HepG2 (cell line): ENCODE measurements around the gene MADD. TPM values are rescaled to one million over a fixed set of nuclear protein-coding genes. Genes with fewer than 3 reads are reported as not detected.

Experiments used
- ATF6 ChIP-seq: sonication (generic); formaldehyde crosslinking; conservative IDR thresholded peaks from 2 replicates; pipeline ENCODE4 v1.4.0; 2020; ENCODE audit warnings: missing genetic modification reagents
- CTCF ChIP-seq: sonication (generic); formaldehyde crosslinking; IDR thresholded peaks from 2 replicates; pipeline ENCODE4 v1.5.0; 2020; ENCODE audit warnings: mild to moderate bottlenecking, missing genetic modification reagents, moderate library complexity
- DMTF1 ChIP-seq: sonication (generic); formaldehyde crosslinking; IDR thresholded peaks from 2 replicates; pipeline ENCODE4 v1.4.0; 2020; ENCODE audit warnings: mild to moderate bottlenecking, missing genetic modification reagents
- FOSL1 ChIP-seq: sonication (generic); formaldehyde crosslinking; IDR thresholded peaks from 2 replicates; pipeline ENCODE4 v1.9.0; 2021; ENCODE audit warnings: missing genetic modification reagents, borderline replicate concordance
- FOXK2 ChIP-seq: fragments of 450-650 bp; IDR thresholded peaks from 2 replicates; pipeline ENCODE4 v1.6.1; 2016
- IRF1 ChIP-seq: sonication (generic); formaldehyde crosslinking; IDR thresholded peaks from 2 replicates; pipeline ENCODE4 v1.4.0; 2020; ENCODE audit warnings: low read depth, mild to moderate bottlenecking, missing genetic modification reagents
- IRF2 ChIP-seq: IDR thresholded peaks from 2 replicates; pipeline ENCODE4 v1.6.1; 2018; ENCODE audit warnings: missing genetic modification reagents, missing compliant biosample characterization
- MAZ ChIP-seq, 2 experiments: sonication (generic) in 1 of 2; formaldehyde crosslinking in 1 of 2; IDR thresholded peaks; 2 replicates each; pipeline versions ENCODE4 v1.5.0 to v1.6.1; 2012 to 2020; ENCODE audit warnings: low read depth in 2 of 2, mild to moderate bottlenecking in 2 of 2, borderline replicate concordance in 1 of 2, improper control_type of control experiment in 1 of 2, low read length in 1 of 2, missing genetic modification reagents in 1 of 2, moderate library complexity in 1 of 2
- MED8 ChIP-seq: sonication (generic); formaldehyde crosslinking; IDR thresholded peaks from 2 replicates; pipeline ENCODE4 v1.8.1; 2023; ENCODE audit warnings: mild to moderate bottlenecking, missing genetic modification reagents; ENCODE audit not compliant: insufficient replicate concordance
- MTF1 ChIP-seq: sonication (generic); formaldehyde crosslinking; IDR thresholded peaks from 2 replicates; pipeline ENCODE4 v1.5.0; 2020; ENCODE audit warnings: missing genetic modification reagents
- NFKB2 ChIP-seq: sonication (generic); formaldehyde crosslinking; IDR thresholded peaks from 2 replicates; pipeline ENCODE4 v1.4.0; 2020; ENCODE audit warnings: missing genetic modification reagents, borderline replicate concordance
- NONO ChIP-seq, 2 experiments: fragments of 450-650 bp in 1 of 2; sonication (generic) in 1 of 2; formaldehyde crosslinking in 1 of 2; IDR thresholded peaks in 1 of 2; conservative IDR thresholded peaks in 1 of 2; 2 replicates each; pipeline versions ENCODE4 v1.6.1 to v1.8.0; 2017 to 2022; ENCODE audit warnings: mild to moderate bottlenecking in 1 of 2, missing genetic modification reagents in 1 of 2, moderate library complexity in 1 of 2
- NRL ChIP-seq: sonication (generic); formaldehyde crosslinking; IDR thresholded peaks from 2 replicates; pipeline ENCODE4 v1.5.0; 2020; ENCODE audit warnings: missing genetic modification reagents, mild to moderate bottlenecking, moderate library complexity, borderline replicate concordance
- REXO4 ChIP-seq: sonication (generic); formaldehyde crosslinking; IDR thresholded peaks from 2 replicates; pipeline ENCODE4 v1.8.0; 2022; ENCODE audit warnings: missing genetic modification reagents, mild to moderate bottlenecking, borderline replicate concordance
- SP5 ChIP-seq: IDR thresholded peaks from 2 replicates; pipeline ENCODE4 v1.6.1; 2016; ENCODE audit warnings: low read depth, borderline replicate concordance
- SRSF4 ChIP-seq: fragments of 200-400 bp; formaldehyde crosslinking; IDR thresholded peaks from one replicate; pipeline ENCODE4 v1.6.1; 2018; ENCODE audit warnings: mild to moderate bottlenecking, low read depth, low read length, moderate library complexity; ENCODE audit not compliant: poor library complexity, severe bottlenecking
- SRSF9 ChIP-seq: fragments of 200-400 bp; formaldehyde crosslinking; IDR thresholded peaks from 2 replicates; pipeline ENCODE4 v1.6.1; 2018; ENCODE audit warnings: borderline replicate concordance, mild to moderate bottlenecking, low read depth, low read length; ENCODE audit not compliant: insufficient read depth, poor library complexity, severe bottlenecking
- TBX2 ChIP-seq: sonication (generic); formaldehyde crosslinking; IDR thresholded peaks from 2 replicates; pipeline ENCODE4 v1.5.0; 2020; ENCODE audit warnings: missing genetic modification reagents, mild to moderate bottlenecking, borderline replicate concordance
- U2AF2 ChIP-seq: fragments of 200-400 bp; formaldehyde crosslinking; IDR thresholded peaks from 2 replicates; pipeline ENCODE4 v1.6.1; 2017; ENCODE audit warnings: low read depth, mild to moderate bottlenecking, low read length
- ZNF616 ChIP-seq: sonication (generic); formaldehyde crosslinking; IDR thresholded peaks from 2 replicates; pipeline ENCODE4 v1.5.0; 2020; ENCODE audit warnings: low read depth, mild to moderate bottlenecking, missing genetic modification reagents
- ZZZ3 ChIP-seq: sonication (generic); formaldehyde crosslinking; IDR thresholded peaks from 2 replicates; pipeline ENCODE4 v1.4.0; 2020; ENCODE audit warnings: missing genetic modification reagents, mild to moderate bottlenecking, borderline replicate concordance
- polyA plus RNA-seq, 8 experiments: library from polyadenylated mRNA; depleted of rRNA in 3 of 8; stranded (reverse) in 7 of 8; unstranded in 1 of 8; fragments of >200 nt; fragmentation: Illumina TruSeq in 4 of 8; extraction: Trizol in 4 of 8; gene quantifications; 2 replicates each; pipeline versions ENCODE4 v1.2.1 to v1.2.3, GENCODE V29; 2011 to 2016; ENCODE audit warnings: low read depth in 4 of 8, missing spikeins in 1 of 8, mixed read lengths in 1 of 8; ENCODE audit not compliant: insufficient read depth in 1 of 8
- total RNA-seq, 5 experiments: library from RNA; depleted of rRNA; stranded (reverse); fragments of >200 nt; fragmentation: Illumina TruSeq; extraction: Trizol; gene quantifications; 2 replicates each; pipeline ENCODE4 v1.2.3, GENCODE V29; 2016; ENCODE audit warnings: low read depth in 1 of 5

Gene MADD
- total and polyA plus RNA-seq, 2 of the 13 experiments (the other 11 are each of a cell fraction or from before 2014, with no cell fraction given), result 18.0 to 29.2 TPM

DNA sequence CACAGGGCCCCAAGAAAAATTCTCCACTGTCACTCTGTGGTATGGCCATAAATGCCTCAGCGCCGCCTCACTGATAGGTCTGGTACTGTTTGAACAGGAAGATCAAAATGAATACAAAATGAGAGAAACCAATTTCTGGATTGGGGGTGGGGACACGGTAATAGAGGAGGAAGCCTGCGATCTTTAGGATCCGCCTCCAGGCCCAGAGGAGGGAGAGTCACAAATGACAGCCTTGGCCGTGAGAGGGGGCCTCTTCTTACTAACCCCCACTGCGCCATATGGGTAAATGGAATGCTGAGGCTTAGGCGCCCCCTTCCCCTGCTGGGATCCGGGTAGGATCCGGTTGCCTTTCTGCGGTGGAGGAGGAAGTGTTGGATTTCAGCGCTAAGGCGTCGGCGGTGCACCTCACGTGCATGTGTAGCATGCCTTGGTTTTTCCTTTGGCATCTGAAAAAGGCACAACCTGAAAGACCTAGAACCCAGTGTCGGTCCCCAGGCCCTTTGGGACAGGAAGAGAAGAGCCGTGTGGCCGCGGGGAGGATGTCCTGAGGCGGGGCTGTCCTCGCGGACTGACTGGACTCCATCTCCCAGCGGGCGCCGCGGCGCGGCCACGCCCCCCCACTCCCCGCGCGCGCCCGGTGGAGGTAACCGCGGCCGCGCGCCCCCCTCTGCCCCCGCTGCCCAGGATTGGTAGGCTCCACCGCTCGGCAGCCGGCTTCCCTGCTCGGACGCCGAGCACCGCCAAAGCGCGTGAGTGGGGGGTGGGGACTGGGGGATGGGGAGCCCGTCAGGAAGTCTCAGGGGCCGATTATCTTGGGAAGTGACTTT is 718 bp upstream of the MADD start (continued):
- TF ChIP-seq MAZ (IDR thresholded peaks at IDR 0.05; ENCODE audit: borderline replicate concordance, low read depth, low read length), result no peak
- TF ChIP-seq MAZ (CRISPR knock-in tag; IDR thresholded peaks at IDR 0.05; ENCODE audit: low read depth), result peak; percentile 60
- TF ChIP-seq MED8 (CRISPR knock-in tag), result no peak
- peak; percentile 93 for TF ChIP-seq FOXK2
- TF ChIP-seq DMTF1 (CRISPR knock-in tag), result no peak
- 0 out of 2 replicates have a peak, but pooled peaks have one; percentile 52 for TF ChIP-seq IRF2 (CRISPR knock-in tag)
- TF ChIP-seq TBX2, result peak; percentile 62
- no peak for TF ChIP-seq REXO4 (CRISPR knock-in tag)
- no peak for TF ChIP-seq SP5 (CRISPR knock-in tag)
- no peak; the same call in 1 of the 2 replicates for TF ChIP-seq ZZZ3 (CRISPR knock-in tag)
- TF ChIP-seq NRL (CRISPR knock-in tag), result no peak
- TF ChIP-seq ATF6 (CRISPR knock-in tag), result no peak
- no peak for TF ChIP-seq IRF1 (CRISPR knock-in tag)
- no peak for TF ChIP-seq ZNF616 (CRISPR knock-in tag)
- no peak for TF ChIP-seq MTF1 (CRISPR knock-in tag)
- no peak for TF ChIP-seq U2AF2
- peak; percentile 15 for TF ChIP-seq CTCF
- no peak for TF ChIP-seq SRSF9
- no peak; the same call in 1 of the 2 replicates for TF ChIP-seq NFKB2 (CRISPR knock-in tag)
- no peak for TF ChIP-seq SRSF4
- TF ChIP-seq NONO (IDR thresholded peaks at IDR 0.05), result no peak
- TF ChIP-seq NONO (CRISPR knock-in tag; conservative IDR thresholded peaks at IDR 0.05), result peak; percentile 85
- no peak for TF ChIP-seq FOSL1
